GM19238 (cell line): ENCODE data around the gene PARD3.

Experiments
- DNase-seq: peaks from one replicate; pipeline ENCODE4 v3.0.0; 2011; ENCODE audit warnings: low spot score; ENCODE audit not compliant: insufficient read length

PARD3 gene

DNA sequence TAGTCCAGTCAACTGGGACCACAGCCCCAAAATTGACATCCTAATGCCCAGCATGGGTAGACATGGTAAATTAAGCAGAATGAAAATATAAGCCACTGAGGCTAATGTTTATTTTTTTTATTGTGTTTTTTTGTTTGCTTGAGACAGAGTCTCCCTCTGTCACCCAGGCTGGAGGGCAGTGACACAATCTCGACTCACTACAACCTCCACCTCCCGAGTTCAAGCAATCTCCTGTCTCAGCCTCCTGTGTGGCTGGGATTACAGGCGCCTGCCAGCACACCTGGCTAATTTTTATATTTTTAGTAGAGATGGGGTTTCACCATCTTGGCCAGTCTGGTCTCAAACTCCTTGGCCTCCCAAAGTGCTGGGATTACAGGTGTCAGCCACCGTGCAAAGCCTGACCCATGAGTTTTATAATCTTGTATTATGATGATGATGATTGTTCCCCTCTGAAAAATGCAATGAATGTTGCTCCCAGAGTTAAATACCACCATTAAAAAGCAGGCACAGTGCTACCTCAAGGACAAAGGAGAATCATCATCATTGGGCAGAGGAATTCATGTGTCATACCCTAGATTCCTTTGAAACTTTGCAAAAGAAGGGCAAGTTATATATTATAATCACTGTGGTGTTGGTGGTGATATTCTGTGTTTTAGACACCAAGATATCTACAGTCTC, 228.0 kb downstream of the PARD3 start:
- no peak for DNase-seq

GRCh38 chr10:34585422-34586112, 229.5 kb downstream of the PARD3 start:
- DNase-seq = no peak

DNA sequence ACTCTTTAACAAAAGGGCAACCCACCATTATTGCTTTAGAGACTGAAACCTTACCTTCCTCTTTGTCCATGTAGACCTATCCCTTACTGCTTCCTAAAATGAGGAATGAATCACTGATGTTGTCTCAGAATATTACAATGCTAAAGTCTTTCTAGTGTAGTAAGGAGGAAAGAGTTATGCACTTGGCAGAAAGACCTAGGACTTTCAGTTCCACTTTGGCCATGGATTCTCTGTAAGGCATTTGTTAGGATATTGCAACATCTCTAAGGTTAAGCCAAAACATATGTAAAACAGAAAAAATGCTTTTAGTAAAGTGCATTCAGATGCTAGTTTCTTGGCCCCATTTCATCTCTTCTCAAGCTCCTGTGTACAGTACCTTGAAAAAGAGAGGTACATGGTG, 230.9 kb downstream of the PARD3 start:
- no peak for DNase-seq

DNA sequence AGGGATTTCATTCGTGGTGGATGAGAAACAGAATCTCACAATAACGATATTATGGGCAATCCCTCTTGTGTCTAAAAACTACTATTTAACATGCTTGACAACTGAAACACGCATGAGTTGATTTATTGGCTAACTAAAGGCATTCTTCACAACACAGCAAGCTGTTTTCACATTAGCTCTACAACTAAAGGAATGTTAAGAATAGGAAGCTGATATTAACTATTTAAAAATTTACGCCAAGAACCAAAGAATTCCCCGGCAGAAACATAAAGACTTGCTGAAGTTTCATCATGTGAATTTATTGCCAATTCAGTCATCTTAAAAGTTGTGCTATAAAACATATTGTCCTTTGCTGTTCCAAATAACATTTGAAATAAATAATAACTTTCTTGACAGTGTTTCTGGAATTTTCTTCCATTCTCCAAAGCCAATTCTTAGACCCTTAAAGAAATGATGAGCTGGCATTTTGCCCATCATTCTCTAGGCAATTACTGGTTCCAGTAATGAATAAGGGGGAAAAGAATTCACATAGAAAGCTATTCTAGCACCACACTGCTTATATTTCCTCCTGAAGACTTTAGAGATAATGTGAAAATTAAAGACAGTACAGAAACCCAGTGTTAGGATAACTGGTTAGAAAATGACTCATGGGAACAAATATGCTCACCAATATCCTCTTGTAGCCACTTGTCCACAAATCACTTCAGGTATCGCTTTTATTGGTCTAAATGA, 233.1 kb downstream of the PARD3 start:
- DNase-seq = no peak

DNA sequence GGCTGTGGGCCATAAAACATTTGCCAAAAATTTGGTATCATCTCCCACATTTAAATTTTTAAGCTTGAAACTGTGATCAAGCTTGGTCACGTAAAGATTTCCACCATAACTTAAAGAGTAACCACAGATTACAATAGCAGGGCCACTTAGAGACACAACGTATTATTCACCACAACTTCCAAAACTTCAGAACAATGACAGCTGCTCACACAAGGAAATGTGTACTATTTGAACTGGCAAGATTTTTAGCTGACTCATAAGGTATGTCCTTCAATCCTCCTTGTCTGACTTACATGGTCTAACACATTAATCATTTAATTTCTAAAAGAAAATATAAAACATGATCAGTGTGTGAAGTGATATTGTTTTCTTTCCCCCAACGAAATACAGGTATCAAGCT, 234.5 kb downstream of the PARD3 start:
- DNase-seq = no peak

GRCh38 chr10:34580214-34580613, 234.9 kb downstream of the PARD3 start:
- DNase-seq = no peak

DNA sequence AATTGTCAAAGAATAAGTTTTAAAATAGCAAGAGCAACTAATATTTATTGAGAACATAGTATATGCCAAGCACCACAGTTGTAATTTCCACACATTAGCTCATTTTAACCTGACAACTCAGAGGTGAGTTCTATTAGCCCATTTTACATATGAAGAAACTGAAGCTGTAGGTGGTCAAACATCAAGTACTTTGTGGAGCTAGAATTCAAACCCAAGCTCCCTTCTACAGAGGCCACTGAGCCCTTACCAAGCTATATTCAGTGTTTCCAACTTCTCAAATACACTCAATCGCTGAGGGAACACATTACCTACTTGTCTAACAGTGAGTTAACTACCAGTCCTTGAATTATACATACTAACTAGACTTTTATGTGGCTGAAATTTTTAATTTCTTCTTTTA, 236.6 kb downstream of the PARD3 start:
- no peak for DNase-seq

GRCh38 chr10:34576797-34577196, 238.3 kb downstream of the PARD3 start:
- no peak for DNase-seq

DNA sequence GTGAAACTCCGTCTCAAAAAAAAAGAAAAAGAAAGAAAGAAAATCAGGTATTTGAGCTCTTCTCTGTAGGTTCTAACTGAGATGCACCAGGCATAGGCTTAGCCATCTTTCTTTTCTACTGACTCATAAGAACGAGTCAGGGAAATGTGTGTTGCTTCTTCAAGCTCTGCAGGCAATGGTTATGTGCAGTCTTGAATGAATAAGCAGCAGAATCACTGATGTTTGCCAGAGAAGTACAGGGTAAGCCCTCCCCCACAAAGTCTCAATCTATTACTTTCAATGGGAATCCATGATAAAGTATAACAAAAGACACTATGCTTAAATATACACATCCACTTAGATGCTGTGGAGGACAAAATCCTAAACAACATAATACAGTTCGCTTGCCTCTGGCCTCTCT, 239.2 kb downstream of the PARD3 start:
- DNase-seq = no peak

GRCh38 chr10:34574353-34574934, 240.7 kb downstream of the PARD3 start:
- no peak for DNase-seq

DNA sequence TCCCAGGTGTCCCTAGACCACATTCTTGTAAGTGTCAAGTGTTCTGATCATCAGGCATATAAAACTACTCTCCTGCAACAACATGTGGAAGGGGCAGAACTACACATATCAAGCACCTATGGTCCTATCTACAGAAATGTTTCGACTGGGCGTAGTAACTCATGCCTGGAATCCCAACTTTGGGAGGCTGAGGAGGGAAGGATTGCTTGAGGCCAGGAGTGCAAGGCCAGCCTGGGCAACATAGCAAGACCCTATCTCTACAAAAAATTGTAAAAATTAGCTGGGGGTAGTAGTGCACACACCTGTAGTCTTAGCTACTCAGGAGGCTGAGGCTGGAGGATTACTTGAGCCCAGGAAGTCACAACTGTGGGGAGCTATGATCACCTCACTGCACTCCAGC, 244.2 kb downstream of the PARD3 start:
- DNase-seq = no peak

DNA sequence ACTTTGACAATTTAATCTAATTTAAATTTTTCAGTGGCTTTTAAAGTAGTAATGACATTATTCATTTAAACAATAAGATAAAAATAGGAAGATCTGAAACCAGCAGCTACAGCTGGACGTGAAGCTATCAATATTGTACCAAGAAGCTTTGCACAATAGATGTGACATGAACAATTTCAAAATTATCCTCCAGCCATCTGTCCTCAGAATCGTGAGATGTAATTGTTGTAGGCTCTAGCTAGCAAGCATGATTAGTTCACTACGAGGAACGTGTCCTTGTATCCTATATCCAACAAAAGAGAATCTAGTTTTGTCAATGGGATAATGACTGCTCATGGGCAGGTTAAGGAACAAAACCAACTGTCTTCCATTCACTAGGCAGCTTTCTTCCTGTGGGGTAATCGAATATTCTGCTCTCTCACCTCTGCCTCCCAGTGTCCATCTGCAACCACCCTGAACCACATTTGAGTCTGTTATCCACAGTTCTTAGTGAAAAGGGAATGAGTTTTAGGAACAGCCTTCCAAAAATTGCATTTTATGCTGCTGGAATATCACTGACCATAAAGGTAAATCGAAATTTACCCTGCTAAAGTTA, 247.3 kb downstream of the PARD3 start:
- DNase-seq = no peak

- DNase-seq = no peak
Measured at GRCh38 chr10:34565934-34566333, 249.2 kb downstream of the PARD3 start.

- no peak for DNase-seq
Measured at GRCh38 chr10:34558093-34558583, 257.0 kb downstream of the PARD3 start.

DNA sequence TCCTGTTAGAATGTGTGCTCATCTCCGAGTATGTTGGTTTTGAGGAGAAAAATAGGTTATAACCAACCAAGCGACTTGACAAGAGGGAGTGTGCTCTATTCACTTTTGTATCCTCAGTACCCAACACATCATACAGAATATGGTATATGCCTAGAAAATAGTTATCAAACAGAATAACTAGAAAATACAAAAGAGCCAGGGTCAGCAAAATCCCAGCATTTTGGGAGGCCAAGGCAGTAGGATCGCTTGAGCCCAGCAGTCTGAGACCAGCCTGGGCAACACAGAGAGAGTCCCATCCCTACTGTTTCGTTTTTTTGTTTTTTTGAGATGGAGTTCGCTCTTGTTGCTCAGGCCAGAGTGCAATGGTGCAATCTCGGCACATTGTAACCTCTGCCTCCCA, 257.9 kb downstream of the PARD3 start:
- no peak for DNase-seq

GRCh38 chr10:34555653-34556052, 259.4 kb downstream of the PARD3 start:
- DNase-seq = no peak

GRCh38 chr10:34553747-34554146, 261.3 kb downstream of the PARD3 start:
- DNase-seq = no peak

- DNase-seq = no peak
Measured at GRCh38 chr10:34551295-34551694, 263.8 kb downstream of the PARD3 start.

GRCh38 chr10:34549953-34550352, 265.1 kb downstream of the PARD3 start:
- no peak for DNase-seq

DNA sequence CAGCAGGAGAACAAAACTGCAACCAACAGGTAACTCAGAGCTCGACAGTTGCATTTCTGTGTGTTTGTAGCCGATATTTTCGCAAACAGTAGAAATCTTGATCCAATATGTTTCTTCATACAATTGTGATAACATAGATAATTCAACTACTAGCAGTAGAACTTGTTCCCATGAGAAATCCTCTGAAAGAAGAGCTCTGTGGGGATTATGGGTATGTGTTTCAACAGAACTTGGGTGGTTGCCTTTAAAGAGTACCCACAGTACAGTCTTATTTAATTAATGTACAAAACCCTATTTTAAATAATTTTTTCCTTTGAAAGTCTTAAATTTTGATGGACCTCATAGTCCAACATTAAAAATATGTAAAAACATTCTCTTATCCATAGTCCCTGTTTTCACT, 266.1 kb downstream of the PARD3 start:
- no peak for DNase-seq

DNA sequence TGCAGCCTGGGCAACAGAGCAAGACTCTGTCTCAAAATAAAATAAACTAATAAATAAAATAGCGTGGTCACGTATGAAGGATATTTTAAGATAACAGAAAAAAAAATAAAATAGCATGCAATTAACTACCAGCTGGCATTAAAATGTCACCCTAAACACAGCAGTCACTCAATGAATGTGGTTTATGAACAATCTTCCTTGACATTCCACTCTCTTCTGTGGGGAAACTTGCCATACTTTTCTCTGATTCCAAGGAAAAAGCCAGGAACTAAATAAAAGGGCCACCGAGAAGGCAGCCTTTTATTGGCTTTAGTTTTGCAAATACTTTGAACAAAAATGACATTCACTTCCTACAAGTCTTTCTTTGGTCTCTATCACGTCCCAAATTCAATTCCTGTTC, 266.6 kb downstream of the PARD3 start:
- no peak for DNase-seq

DNA sequence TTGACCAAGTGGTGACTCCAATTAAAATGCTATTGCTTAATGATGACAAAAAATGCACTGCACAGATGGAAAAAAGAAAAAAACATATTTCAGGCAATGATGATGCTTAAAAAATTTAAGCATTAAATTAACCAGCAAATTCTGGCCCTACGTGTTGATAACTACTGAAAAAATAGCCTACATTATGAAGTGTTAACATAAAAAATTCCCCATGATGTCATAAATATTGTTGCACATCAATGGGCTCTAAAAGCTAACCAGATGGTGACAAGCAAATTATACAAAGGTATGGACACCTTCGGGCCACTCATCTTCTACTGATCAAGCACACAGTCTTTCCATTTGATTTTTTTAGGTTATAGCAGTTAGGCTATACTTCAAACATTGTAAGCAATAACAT, 267.4 kb downstream of the PARD3 start:
- DNase-seq = no peak
